ENCODE measurements around the gene SPACDR. TPM values are rescaled to one million over a fixed set of nuclear protein-coding genes. Genes with fewer than 3 reads are reported as not detected.

The SPACDR gene
- total RNA-seq, 2 donors from 2014 or later: 0.31 to 0.39 TPM

- ATAC-seq: no peak
- intact Hi-C loops (cut with DNase I, micrococcal nuclease): no loop called here
- no peak for DNase-seq
Observed at GRCh38 chr7:100486753-100487446, 22.8 kb upstream of the SPACDR start.

DNA sequence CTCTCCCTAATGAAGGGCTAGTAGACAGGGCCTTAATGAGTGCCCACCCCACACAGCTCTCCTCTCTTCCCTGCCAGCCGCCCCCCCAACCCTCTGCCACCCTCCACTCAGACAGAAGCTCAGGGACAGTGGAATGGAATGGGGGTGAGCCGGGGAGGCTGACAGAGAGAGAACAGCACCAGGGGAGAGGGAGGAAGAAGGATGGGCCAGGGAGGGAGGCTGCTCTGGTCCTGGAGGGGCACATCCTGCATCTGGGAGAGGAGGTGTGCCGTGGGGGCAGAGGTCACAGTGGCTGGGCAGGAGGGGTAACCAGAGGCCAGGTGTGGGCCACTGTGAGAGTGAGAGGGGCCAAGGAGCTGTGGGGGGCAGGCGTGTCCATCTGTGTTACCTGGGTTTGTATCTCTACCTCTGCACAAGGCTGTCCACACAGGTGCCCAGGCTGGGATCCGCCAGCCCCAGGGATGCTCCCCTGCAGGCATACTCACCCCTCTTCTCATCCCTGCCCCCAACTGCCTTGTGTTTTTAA lies 22.1 kb upstream of the SPACDR start:
- no peak for ATAC-seq
- intact Hi-C loops (cut with DNase I, micrococcal nuclease): no loop called here

GRCh38 chr7:100485471-100485876 lies 21.4 kb upstream of the SPACDR start:
- ATAC-seq (no peak), DNase-seq (no peak)
- intact Hi-C loops (cut with DNase I, micrococcal nuclease): no loop called here

More for the DNA sequence above, 22.1 kb upstream of the SPACDR start:
- no peak for DNase-seq

GRCh38 chr7:100484673-100485045 lies 20.6 kb upstream of the SPACDR start:
- no peak for ATAC-seq
- no peak for DNase-seq
- intact Hi-C loops (cut with DNase I, micrococcal nuclease): no loop called here

- DNase-seq: peak; percentile 66 to 73
- intact Hi-C loops (cut with DNase I, micrococcal nuclease): no loop called here
- peak; percentile 49 for ATAC-seq
Observed at GRCh38 chr7:100483722-100484672, 19.9 kb upstream of the SPACDR start, which contains the start of gene NYAP1. TSS of gene NYAP1 (plus strand) at chr7:100483927. CDS start at chr7:100485312, 1,385 bp downstream.

DNA sequence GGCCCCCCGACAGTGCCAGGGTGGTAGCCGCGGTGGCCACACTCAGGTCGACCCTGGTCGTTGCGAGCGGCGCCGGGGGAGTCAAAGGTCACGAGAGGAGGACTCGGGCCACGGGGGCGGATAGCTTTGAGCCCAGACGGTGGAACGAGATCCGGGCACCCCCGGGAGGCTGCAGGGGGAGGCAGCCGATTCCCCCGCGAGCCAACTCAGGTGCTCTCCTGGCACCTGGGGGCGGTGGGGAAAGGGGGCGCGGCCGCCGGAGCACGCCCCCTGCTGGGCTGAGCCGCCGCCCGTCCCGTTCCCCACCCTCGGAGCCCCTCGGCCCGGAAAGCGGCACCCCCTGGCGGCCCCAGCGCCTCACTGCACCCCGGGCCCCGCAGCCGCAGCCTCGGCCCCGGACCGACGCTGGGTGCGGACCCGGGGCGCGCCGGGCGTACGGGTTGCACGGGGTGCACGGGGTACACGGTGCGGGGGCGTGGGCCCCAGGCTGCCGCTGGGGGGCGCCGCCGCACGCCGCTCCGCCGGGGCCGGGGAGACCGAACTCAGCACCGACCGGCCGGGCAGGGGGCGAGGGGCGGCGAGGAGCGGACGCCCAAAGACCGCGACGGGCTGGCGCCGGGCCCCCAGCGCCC lies 19.1 kb upstream of the SPACDR start:
- DNase-seq (peak in 1 of 2 donors; percentile 81), ATAC-seq (peak; percentile 45)
- intact Hi-C loops (cut with DNase I, micrococcal nuclease): no loop called here

- intact Hi-C loops (cut with DNase I, micrococcal nuclease): no loop called here
- ATAC-seq (no peak), DNase-seq (no peak)
Observed at GRCh38 chr7:100482728-100483089, 18.6 kb upstream of the SPACDR start.

DNA sequence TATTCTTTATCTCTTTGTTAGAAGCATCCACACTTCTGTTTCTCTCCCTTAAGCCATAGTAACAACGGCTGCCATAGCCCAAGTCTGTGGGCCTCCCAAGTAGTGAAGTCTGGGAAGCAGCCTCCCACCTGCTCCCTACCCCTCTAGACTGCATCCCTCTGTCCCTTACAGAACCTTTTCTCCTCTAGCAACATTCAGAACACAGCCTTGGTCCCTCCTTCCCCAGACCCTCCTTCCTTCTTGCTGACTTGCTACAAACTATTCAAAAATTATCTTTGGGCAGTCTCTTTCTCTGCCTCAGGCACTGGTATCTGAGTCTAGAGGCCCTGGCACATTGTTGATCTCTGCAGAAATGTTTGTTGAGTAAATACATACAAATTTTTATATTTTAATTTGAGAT lies 17.4 kb upstream of the SPACDR start:
- DNase-seq (no peak), ATAC-seq (no peak)
- intact Hi-C loops (cut with DNase I, micrococcal nuclease): no loop called here

DNA sequence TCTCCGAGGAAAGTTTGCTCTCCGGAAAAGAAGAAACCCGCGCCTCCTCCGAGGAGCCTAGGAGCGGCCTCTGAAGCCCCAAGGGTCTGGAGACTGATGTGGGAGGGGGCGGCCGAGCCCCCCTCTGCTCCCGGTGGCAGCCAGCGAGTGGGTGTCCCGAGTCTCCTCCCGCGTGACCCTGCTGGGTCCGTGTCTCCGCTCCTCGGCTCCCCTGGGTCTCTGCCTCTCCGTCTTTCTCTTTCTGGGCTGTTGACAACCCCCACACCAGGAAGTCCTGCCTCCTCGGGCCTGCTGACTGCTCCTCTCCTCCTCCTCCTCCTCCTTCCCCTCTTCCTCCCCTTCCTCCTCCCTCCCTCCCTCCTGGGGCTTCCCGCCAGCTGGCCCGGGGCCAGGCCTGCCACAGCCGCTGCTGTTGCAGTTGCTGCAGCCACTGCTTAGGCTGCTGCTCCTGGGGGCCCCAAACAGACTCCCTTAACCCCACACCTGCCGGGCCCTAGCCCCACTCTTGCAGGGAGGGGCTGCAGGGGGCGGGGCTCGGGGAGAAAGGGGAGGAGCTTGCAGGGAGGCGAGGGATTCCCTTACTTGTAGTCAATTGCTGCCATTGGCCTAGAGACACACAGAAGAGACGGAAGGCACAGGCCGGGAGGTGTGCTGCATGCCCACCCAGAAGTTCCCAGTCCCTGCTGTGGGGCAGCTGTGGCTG lies 15.0 kb upstream of the SPACDR start, which contains the start of gene TSC22D4:
TSS of gene TSC22D4 (minus strand) at position 257 of the 703 bp plus-strand sequence. CDS start 1,176 bp downstream, outside the sequence.
- intact Hi-C loops (cut with DNase I, micrococcal nuclease): no loop called here
- ATAC-seq (peak; percentile 88), DNase-seq (peak; percentile 93 to 97)

DNA sequence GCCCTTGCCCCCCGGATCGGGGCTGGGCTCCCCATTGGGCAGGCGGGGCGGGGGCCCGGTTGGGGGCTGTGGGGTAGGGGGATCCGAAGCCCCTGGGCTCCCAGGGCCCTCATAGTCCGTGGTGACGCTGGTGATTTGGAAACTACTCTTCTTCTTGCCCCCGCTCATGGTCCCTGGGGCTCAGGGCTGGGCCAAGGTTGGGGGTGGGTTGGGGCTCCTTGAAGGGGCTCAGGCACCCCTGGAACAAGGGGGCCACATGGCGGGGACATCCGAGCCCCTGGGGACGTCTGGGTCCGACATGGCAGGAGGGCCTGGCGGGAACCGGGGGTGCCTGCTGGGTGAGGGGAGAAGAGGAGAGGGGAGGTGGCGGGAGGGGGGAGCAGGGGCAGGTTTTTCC lies 13.8 kb upstream of the SPACDR start:
- peak in 1 of 2 donors; percentile 32 for DNase-seq
- no peak for ATAC-seq
- intact Hi-C loops (cut with DNase I, micrococcal nuclease): no loop called here

DNA sequence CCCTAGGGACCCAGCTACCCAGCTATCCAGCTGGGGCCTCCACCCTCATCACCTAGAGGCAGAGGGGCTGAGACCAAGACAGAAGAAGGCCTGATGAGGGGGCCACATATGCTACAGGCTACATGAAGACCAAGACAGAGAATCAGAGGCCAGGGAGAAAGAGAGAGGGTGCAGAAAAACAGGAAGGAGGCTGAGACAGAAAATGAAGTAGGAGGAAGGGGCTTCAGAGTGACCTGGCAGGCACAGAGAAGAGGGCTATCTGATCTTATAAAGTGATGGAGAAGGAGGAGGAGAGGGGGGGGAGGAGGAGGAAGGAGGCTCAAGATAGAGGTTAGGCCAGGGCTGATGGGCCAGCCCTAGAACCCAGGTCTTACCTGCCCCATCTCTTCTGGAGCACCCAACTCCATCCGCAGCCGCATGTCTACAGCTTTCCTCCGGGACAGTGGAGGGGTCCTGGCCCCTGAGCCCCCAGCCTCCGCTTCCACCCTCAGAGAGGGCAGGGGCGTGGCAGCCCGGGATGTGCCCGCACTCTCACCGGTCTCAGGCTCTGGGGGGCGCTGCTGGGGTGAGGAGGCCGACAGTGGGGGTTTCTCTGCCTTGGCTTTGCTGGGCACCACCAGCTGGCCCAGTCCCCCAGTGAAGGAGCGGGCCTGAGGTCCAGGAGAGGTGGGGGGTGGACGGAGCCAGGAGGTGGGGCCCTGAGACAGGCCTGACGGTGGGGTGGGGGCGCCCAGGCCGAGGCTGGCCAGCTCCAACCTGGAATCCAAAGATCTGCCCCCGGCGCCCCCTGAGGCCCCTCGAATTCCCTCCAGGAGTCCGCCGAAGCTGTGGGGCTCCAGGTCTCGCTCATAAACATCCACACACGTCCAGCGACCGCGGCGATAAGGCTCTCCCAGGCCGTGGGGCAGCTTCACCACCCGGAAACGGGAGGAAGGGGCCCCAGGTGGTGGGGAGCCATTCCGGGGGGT lies 13.1 kb upstream of the SPACDR start:
- DNase-seq: peak; percentile 55 to 65
- ATAC-seq: peak; percentile 15
- intact Hi-C loops (cut with DNase I, micrococcal nuclease): no loop called here

- DNase-seq (no peak), ATAC-seq (no peak)
- intact Hi-C loops (cut with DNase I, micrococcal nuclease): no loop called here
Observed at GRCh38 chr7:100476101-100476780, 12.2 kb upstream of the SPACDR start.

- ATAC-seq (no peak), DNase-seq (no peak)
- intact Hi-C loops (cut with DNase I, micrococcal nuclease): no loop called here
Observed at GRCh38 chr7:100475549-100475948, 11.5 kb upstream of the SPACDR start.

GRCh38 chr7:100472854-100473499 lies 8.9 kb upstream of the SPACDR start:
- DNase-seq (no peak), ATAC-seq (no peak)
- intact Hi-C loops (cut with DNase I, micrococcal nuclease): loop anchor here (5.0 kb wide), 1 partner anchor 84 kb away; no protein-coding TSS in a partner anchor

DNA sequence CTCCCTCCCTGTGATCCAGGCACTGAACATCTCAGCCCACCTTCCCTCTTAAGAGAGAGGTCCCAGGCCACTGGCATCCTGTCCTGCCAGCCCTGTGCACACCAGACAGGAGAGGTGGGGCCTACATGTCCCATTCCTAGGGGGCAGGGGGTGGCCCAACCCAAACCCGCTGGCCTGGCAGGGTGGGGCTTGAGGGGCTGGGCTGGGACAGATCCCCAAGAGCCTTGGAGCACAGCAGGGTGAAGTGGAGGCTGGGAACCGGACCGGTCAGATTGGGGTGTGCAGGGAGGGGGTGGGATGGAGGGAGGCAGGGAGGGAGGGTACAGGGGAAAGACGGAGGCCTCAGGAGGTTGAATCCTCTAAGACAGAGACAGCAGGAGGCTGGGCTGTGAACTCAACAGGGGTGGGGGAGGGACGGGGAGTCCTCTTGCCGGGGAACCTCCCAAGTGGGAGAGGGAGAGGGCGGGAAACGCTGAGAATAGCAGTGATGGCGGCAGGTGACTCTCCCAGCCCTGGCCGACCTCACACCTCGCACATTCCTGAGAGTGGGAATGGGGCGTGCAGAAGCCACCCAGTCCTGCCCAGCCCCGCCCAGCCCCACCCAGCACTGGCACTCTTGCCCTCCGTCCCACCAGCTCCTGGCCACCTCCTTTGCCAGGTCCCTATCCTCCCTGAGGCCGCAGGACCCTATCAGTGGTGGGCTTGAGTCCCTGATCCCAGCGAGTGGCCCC lies 8.2 kb upstream of the SPACDR start:
- intact Hi-C loops (cut with DNase I, micrococcal nuclease): loop anchor here (5.0 kb wide), 1 partner anchor 85 kb away; no protein-coding TSS in a partner anchor
- DNase-seq (no peak), ATAC-seq (peak; percentile 44)

DNA sequence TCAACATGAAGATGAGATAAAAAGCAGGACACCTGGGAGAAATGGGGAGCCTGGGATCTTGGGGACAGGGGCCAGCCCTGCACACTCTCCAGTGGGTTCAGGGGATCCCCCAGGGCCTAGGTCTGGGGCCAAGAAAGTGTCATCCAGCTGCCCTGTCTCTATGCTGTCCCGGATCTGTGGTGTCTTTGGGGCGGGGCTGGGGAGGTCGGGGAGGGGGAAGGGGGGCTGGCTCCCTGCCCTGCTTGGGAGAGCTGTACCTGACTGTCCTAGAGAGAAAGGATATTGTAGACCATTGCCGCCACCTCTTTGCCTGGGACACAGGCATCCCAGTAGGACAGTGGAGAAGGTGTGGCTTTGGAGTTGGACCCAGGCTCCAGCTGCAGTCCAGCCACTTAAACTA lies 7.0 kb upstream of the SPACDR start:
- peak in 1 of 2 donors; percentile 3 for DNase-seq
- intact Hi-C loops (cut with DNase I, micrococcal nuclease): loop anchor here (5.0 kb wide), 1 partner anchor 86 kb away; no protein-coding TSS in a partner anchor
- ATAC-seq: no peak

Data from left colon (tissue), 2 donors.